ENCODE results near the gene LHFPL4. TPM values are rescaled to one million over a fixed set of nuclear protein-coding genes. Genes with fewer than 3 reads are reported as not detected.
"Not testable (repeated sequence)": the region's sequence is repeated elsewhere in the genome, so short reads cannot be mapped to it uniquely, and the experiment has no call there.

Gene LHFPL4
- total and polyA plus RNA-seq, 7 experiments from 2014 or later, result 0.08 to 0.13 TPM; not detected in 5

GRCh38 chr3:9500108-9501050, 53.2 kb downstream of the LHFPL4 start:
- Histone ChIP-seq H3K27ac (ENCODE audit: low read depth, low read length) (no peak overlapping the region), H3K4me1 (ENCODE audit: control insufficient read depth in 2 of 2, insufficient read depth in 2 of 2, low read length in 2 of 2) (peaks cover 7 to 11% of the 10 kb centered on the region in 2 donors), H3K4me3 (ENCODE audit: low read length) (no peak overlapping the region), H3K36me3 (ENCODE audit: control insufficient read depth in 2 of 3, insufficient read depth in 3 of 3, low read length in 3 of 3) (no peaks in the 10 kb centered on the region), H3K27me3 (ENCODE audit: control insufficient read depth in 2 of 2, insufficient read depth in 2 of 2, low read length in 2 of 2) (peaks cover 5 to 15% of the 10 kb centered on the region in 2 donors), H3K9me3 (ENCODE audit: control insufficient read depth in 2 of 3, low read length in 3 of 3) (no peaks in the 10 kb centered on the region)
- peaks cover 0 to 9% (median 5%) of the 10 kb centered on the region in 7 donors for H3K4me1 Mint-ChIP-seq
- H3K27ac Mint-ChIP-seq, result peak overlapping the region in 1 of 9 donors; percentile 36
- peak overlapping the region in 5 of 10 donors; percentile 39 to 75 (median 46) for H3K4me3 Mint-ChIP-seq
- DNase-seq (peak; percentile 27 to 78 (median 54)), ATAC-seq (peak; percentile 77)
- peaks cover 0 to 2% (median 0%) of the 10 kb centered on the region in 11 donors for H3K9me3 Mint-ChIP-seq
- ChIA-PET CTCF (interaction anchor here (1.2 kb wide), 1 partner anchor 95 kb away, joined by 3 read pairs; no protein-coding TSS in a partner anchor), POLR2A (no interaction called here)
- peaks cover 0 to 5% (median 0%) of the 10 kb centered on the region in 5 donors for H3K36me3 Mint-ChIP-seq
- intact Hi-C loops (cut with micrococcal nuclease), result loop anchor here (1.0 to 10.0 kb wide), 4 partner anchors 147 to 822 kb away; partner anchors contain the start of genes ARPC4 (in 1 of the 2), SEC13 (in 1 of the 2) and TADA3 (in 1 of the 2)
- H3K27me3 Mint-ChIP-seq, result peaks cover 23 to 34% (median 26%) of the 10 kb centered on the region in 5 donors

DNA sequence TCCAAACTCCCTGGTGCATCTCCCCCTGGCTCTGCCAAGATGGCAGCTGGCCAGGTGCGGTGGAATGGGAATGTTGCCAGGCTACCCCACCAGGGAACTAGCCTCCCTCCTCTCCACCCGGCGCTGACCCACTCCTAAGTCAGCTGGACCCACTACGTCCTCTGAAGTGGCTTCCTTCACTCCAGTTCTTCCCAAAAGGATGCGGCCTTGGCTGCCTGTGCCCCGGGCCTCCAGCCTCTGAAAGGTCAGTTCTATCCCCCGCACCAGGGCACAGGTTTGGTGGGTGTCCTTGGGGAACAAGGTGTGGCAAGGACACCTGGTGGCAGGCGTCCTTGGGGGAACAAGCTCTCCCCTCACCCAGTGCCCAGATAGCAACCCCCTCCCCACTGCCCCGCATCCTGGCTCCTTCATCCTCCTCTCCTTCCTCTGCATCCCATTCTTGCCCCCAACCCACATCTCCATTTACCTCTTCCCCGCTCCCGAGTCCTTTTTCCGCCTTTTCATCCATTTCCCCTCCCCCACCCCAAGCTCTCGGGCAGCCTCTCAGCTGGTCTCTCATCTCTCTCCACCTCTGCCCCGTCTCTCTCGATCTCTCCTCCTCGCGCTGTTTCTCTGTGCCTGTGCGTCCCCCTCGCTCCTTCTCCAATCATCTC, 54.0 kb downstream of the LHFPL4 start:
- H3K27ac ChIP-seq (ENCODE audit: low read depth, low read length), result no peak overlapping the region
- H3K4me1 ChIP-seq (ENCODE audit: control insufficient read depth in 2 of 2, insufficient read depth in 2 of 2, low read length in 2 of 2), result peaks cover 7 to 11% of the 10 kb centered on the region in 2 donors
- peaks cover 1 to 9% (median 5%) of the 10 kb centered on the region in 7 donors for H3K4me1 Mint-ChIP-seq
- ChIA-PET CTCF (no interaction called here), POLR2A (no interaction called here)
- H3K36me3 Mint-ChIP-seq, result peaks cover 0 to 7% (median 4%) of the 10 kb centered on the region in 5 donors
- no peaks in the 10 kb centered on the region for H3K9me3 ChIP-seq (ENCODE audit: control insufficient read depth in 2 of 3, low read length in 3 of 3)
- DNase-seq (no peak), ATAC-seq (no peak)
- peaks cover 5 to 15% of the 10 kb centered on the region in 2 donors for H3K27me3 ChIP-seq (ENCODE audit: control insufficient read depth in 2 of 2, insufficient read depth in 2 of 2, low read length in 2 of 2)
- no peak overlapping the region for H3K4me3 ChIP-seq (ENCODE audit: low read length)
- H3K27ac Mint-ChIP-seq, result no peak overlapping the region
- intact Hi-C loops (cut with micrococcal nuclease), result loop anchor here (1.0 to 10.0 kb wide), 4 partner anchors 146 to 823 kb away; partner anchors contain the start of genes ARPC4 (in 1 of the 2), SEC13 (in 1 of the 2) and TADA3 (in 1 of the 2)
- no peaks in the 10 kb centered on the region for H3K36me3 ChIP-seq (ENCODE audit: control insufficient read depth in 2 of 3, insufficient read depth in 3 of 3, low read length in 3 of 3)
- no peaks in the 10 kb centered on the region for H3K9me3 Mint-ChIP-seq
- peaks cover 23 to 34% (median 24%) of the 10 kb centered on the region in 5 donors for H3K27me3 Mint-ChIP-seq
- peak overlapping the region in 1 of 10 donors; percentile 75 for H3K4me3 Mint-ChIP-seq

- H3K9me3 ChIP-seq (ENCODE audit: control insufficient read depth in 2 of 3, low read length in 3 of 3), result no peaks in the 10 kb centered on the region
- ATAC-seq (no peak), DNase-seq (no peak)
- H3K27ac ChIP-seq (ENCODE audit: low read depth, low read length), result no peak overlapping the region
- H3K36me3 ChIP-seq (ENCODE audit: control insufficient read depth in 2 of 3, insufficient read depth in 3 of 3, low read length in 3 of 3), result no peaks in the 10 kb centered on the region
- intact Hi-C loops (cut with micrococcal nuclease), result no loop called here
- H3K9me3 Mint-ChIP-seq, result no peaks in the 10 kb centered on the region
- peaks cover 0 to 8% (median 7%) of the 10 kb centered on the region in 5 donors for H3K36me3 Mint-ChIP-seq
- peaks cover 7 to 11% of the 10 kb centered on the region in 2 donors for H3K4me1 ChIP-seq (ENCODE audit: control insufficient read depth in 2 of 2, insufficient read depth in 2 of 2, low read length in 2 of 2)
- peaks cover 5 to 15% of the 10 kb centered on the region in 2 donors for H3K27me3 ChIP-seq (ENCODE audit: control insufficient read depth in 2 of 2, insufficient read depth in 2 of 2, low read length in 2 of 2)
- peaks cover 18 to 34% (median 24%) of the 10 kb centered on the region in 5 donors for H3K27me3 Mint-ChIP-seq
- H3K4me1 Mint-ChIP-seq, result peaks cover 4 to 9% (median 6%) of the 10 kb centered on the region in 7 donors
- no peak overlapping the region for H3K4me3 Mint-ChIP-seq
- no peak overlapping the region for H3K27ac Mint-ChIP-seq
- POLR2A ChIA-PET, result no interaction called here
- no peak overlapping the region for H3K4me3 ChIP-seq (ENCODE audit: low read length)
- CTCF ChIA-PET, result no interaction called here
These were observed 54.8 kb downstream of the LHFPL4 start for GRCh38 chr3:9498781-9499180.

GRCh38 chr3:9497821-9498565, 55.6 kb downstream of the LHFPL4 start:
- Histone ChIP-seq H3K36me3 (ENCODE audit: control insufficient read depth in 2 of 3, insufficient read depth in 3 of 3, low read length in 3 of 3) (no peaks in the 10 kb centered on the region), H3K27ac (ENCODE audit: low read depth, low read length) (no peak overlapping the region), H3K9me3 (ENCODE audit: control insufficient read depth in 2 of 3, low read length in 3 of 3) (no peaks in the 10 kb centered on the region), H3K27me3 (ENCODE audit: control insufficient read depth in 2 of 2, insufficient read depth in 2 of 2, low read length in 2 of 2) (peaks cover 5 to 15% of the 10 kb centered on the region in 2 donors), H3K4me1 (ENCODE audit: control insufficient read depth in 2 of 2, insufficient read depth in 2 of 2, low read length in 2 of 2) (peaks cover 7 to 11% of the 10 kb centered on the region in 2 donors), H3K4me3 (ENCODE audit: low read length) (no peak overlapping the region)
- ATAC-seq (no peak), DNase-seq (no peak)
- CTCF ChIA-PET, result no interaction called here
- peaks cover 4 to 9% (median 6%) of the 10 kb centered on the region in 7 donors for H3K4me1 Mint-ChIP-seq
- no peak overlapping the region for H3K27ac Mint-ChIP-seq
- H3K4me3 Mint-ChIP-seq, result no peak overlapping the region
- peaks cover 0 to 12% (median 7%) of the 10 kb centered on the region in 5 donors for H3K36me3 Mint-ChIP-seq
- H3K27me3 Mint-ChIP-seq, result peaks cover 18 to 30% (median 24%) of the 10 kb centered on the region in 5 donors
- peaks cover 0 to 4% (median 0%) of the 10 kb centered on the region in 11 donors for H3K9me3 Mint-ChIP-seq
- intact Hi-C loops (cut with micrococcal nuclease), result no loop called here
- POLR2A ChIA-PET, result no interaction called here

GRCh38 chr3:9496893-9497292, 56.7 kb downstream of the LHFPL4 start:
- H3K36me3 ChIP-seq (ENCODE audit: control insufficient read depth in 2 of 3, insufficient read depth in 3 of 3, low read length in 3 of 3), result no peaks in the 10 kb centered on the region

DNA sequence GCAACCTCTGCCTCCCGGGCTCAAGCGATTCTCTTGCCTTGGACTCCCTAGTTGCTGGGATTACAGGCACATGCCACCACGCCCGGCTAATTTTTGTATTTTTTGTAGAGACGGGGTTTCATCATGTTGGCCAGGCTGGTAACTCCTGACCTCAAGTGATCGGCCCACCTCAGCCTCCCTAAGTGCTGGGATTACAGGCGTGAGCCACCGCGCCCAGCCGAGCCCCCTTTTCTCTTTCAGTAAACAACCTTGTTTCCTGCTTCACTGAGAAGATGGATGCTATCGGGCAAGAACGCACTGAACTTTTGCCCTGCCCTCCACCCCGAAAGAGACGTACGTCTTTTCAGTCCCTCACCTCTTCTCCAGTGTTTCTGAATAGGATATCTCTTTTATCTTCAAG, 59.6 kb downstream of the LHFPL4 start:
- H3K27ac Mint-ChIP-seq; H3K27me3 ChIP-seq (ENCODE audit: control insufficient read depth in 2 of 2, insufficient read depth in 2 of 2, low read length in 2 of 2); H3K27ac ChIP-seq (ENCODE audit: low read depth, low read length); intact Hi-C loops (cut with micrococcal nuclease); H3K4me3 ChIP-seq (ENCODE audit: low read length); ATAC-seq; H3K4me1 Mint-ChIP-seq; H3K9me3 Mint-ChIP-seq; H3K9me3 ChIP-seq (ENCODE audit: control insufficient read depth in 2 of 3, low read length in 3 of 3); H3K4me1 ChIP-seq (ENCODE audit: control insufficient read depth in 2 of 2, insufficient read depth in 2 of 2, low read length in 2 of 2); H3K4me3 Mint-ChIP-seq; DNase-seq; POLR2A ChIA-PET; H3K27me3 Mint-ChIP-seq; H3K36me3 ChIP-seq (ENCODE audit: control insufficient read depth in 2 of 3, insufficient read depth in 3 of 3, low read length in 3 of 3): not testable (repeated sequence)
- peaks cover 0 to 14% (median 7%) of the 10 kb centered on the region in 5 donors for H3K36me3 Mint-ChIP-seq
- CTCF ChIA-PET, result interaction anchor here (1.0 kb wide), 1 partner anchor 526 kb away, joined by 3 read pairs; no protein-coding TSS in a partner anchor

More at GRCh38 chr3:9496893-9497292, 56.7 kb downstream of the LHFPL4 start:
- peaks cover 15 to 25% (median 22%) of the 10 kb centered on the region in 5 donors for H3K27me3 Mint-ChIP-seq
- Histone ChIP-seq H3K4me3 (ENCODE audit: low read length) (no peak overlapping the region), H3K4me1 (ENCODE audit: control insufficient read depth in 2 of 2, insufficient read depth in 2 of 2, low read length in 2 of 2) (peaks cover 7 to 11% of the 10 kb centered on the region in 2 donors), H3K9me3 (ENCODE audit: control insufficient read depth in 2 of 3, low read length in 3 of 3) (no peaks in the 10 kb centered on the region), H3K27ac (ENCODE audit: low read depth, low read length) (no peak overlapping the region), H3K27me3 (ENCODE audit: control insufficient read depth in 2 of 2, insufficient read depth in 2 of 2, low read length in 2 of 2) (peaks cover 5 to 15% of the 10 kb centered on the region in 2 donors)
- peaks cover 0 to 14% (median 7%) of the 10 kb centered on the region in 5 donors for H3K36me3 Mint-ChIP-seq
- DNase-seq (no peak), ATAC-seq (no peak)
- peaks cover 0 to 4% (median 0%) of the 10 kb centered on the region in 11 donors for H3K9me3 Mint-ChIP-seq
- intact Hi-C loops (cut with micrococcal nuclease), result no loop called here
- ChIA-PET POLR2A (no interaction called here), CTCF (no interaction called here)
- no peak overlapping the region for H3K27ac Mint-ChIP-seq
- H3K4me3 Mint-ChIP-seq, result no peak overlapping the region
- peaks cover 4 to 9% (median 6%) of the 10 kb centered on the region in 7 donors for H3K4me1 Mint-ChIP-seq
